Loucy (cell line): ENCODE data around the gene CRAT.

Experiments used
- EZH2phosphoT487 ChIP-seq: fragments of 200-600 bp; IDR thresholded peaks from 2 replicates; pipeline ENCODE4 v1.6.1; 2018; ENCODE audit warnings: antibody characterized with exemption, mild to moderate bottlenecking, moderate library complexity, borderline replicate concordance
- TF ChIP-seq, protein P1 (sequence below): fragments of 200-600 bp; sonication (generic); conservative IDR thresholded peaks from 2 replicates; pipeline ENCODE4 v1.5.1; 2014; ENCODE audit warnings: mild to moderate bottlenecking, antibody characterized with exemption, low read length

DNA sequence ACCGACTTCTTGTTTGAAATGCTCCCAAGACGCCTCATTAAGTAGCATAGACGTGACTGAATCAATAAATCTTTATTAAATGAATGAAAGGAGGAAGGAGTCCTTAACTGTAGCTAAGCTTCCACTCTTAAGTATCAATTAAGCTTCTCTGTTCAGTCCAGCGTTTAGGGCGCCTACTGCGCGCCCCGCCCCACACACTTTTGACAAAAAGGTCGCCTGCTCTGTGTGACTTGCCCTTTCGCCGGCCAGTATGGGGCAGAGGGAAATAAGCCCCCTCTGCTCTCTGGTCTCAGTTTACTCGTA is 30.3 kb downstream of the CRAT start:
- TF ChIP-seq, protein P1, sequence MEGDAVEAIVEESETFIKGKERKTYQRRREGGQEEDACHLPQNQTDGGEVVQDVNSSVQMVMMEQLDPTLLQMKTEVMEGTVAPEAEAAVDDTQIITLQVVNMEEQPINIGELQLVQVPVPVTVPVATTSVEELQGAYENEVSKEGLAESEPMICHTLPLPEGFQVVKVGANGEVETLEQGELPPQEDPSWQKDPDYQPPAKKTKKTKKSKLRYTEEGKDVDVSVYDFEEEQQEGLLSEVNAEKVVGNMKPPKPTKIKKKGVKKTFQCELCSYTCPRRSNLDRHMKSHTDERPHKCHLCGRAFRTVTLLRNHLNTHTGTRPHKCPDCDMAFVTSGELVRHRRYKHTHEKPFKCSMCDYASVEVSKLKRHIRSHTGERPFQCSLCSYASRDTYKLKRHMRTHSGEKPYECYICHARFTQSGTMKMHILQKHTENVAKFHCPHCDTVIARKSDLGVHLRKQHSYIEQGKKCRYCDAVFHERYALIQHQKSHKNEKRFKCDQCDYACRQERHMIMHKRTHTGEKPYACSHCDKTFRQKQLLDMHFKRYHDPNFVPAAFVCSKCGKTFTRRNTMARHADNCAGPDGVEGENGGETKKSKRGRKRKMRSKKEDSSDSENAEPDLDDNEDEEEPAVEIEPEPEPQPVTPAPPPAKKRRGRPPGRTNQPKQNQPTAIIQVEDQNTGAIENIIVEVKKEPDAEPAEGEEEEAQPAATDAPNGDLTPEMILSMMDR: no peak
- no peak for TF ChIP-seq EZH2phosphoT487
